Umbilical cord (tissue), 2 donors: ENCODE measurements around the gene PRICKLE2. TPM values are rescaled to one million over a fixed set of nuclear protein-coding genes. Genes with fewer than 3 reads are reported as not detected.

Experiments
- DNase-seq: peaks from one replicate; pipeline ENCODE4 v3.0.0-alpha.2; 2015; ENCODE audit warnings: low spot score
- total RNA-seq: library from RNA; depleted of rRNA; stranded (reverse); fragments of >200 nt; gene quantifications from one replicate; pipeline ENCODE4 v1.2.3, GENCODE V29; 2014; ENCODE audit warnings: low replicate concordance; ENCODE audit not compliant: insufficient read depth

Gene PRICKLE2
- total RNA-seq, 1 donor from 2014 or later = 56.1 TPM

DNA sequence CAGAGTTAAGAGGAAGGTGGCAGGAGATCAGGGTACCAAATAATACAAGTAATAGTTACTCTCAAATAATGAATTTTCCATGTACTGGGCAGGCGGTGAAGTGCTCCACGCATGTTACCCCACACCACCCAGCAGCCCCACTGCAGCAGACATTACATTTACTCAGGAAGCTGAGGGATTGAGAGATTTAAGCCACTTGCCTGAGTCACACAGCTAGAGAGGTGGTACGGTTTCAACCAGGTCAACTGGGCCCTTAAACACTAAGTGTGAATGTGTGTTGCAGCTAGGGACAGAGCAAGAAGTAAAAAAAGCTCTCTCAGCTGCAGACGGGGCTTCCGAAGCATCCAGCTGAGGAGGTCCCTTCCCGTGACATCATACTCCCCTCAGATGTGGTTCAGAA, 91.3 kb downstream of the PRICKLE2 start:
- peak; percentile 58 for DNase-seq

DNA sequence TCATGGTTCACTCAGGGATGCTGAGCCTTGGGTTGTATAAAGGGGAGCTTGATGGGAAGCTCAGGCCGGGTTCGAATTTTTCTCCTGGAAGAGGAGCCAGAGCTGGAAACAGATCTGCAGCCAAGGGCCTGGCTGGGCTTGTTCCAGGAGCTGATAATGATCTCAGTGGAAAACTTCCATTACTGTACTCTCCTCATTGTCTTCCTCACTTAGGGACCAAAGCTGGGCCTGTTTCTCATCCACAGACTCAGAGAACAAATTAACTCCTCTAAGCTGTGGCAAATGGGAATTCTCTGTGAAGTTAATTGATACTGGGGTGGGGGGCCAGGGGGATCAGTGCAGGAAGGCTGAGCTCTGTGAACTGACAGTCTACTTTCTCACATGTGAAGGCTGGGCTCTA, 92.0 kb downstream of the PRICKLE2 start:
- no peak for DNase-seq

- peak; percentile 84 for DNase-seq
These were observed 93.4 kb downstream of the PRICKLE2 start for GRCh38 chr3:64131725-64132469.

GRCh38 chr3:64130436-64130835, 94.8 kb downstream of the PRICKLE2 start:
- no peak for DNase-seq

GRCh38 chr3:64129581-64129980, 95.7 kb downstream of the PRICKLE2 start:
- DNase-seq = no peak

GRCh38 chr3:64129106-64129505, 96.2 kb downstream of the PRICKLE2 start:
- no peak for DNase-seq

GRCh38 chr3:64125561-64125960, 99.7 kb downstream of the PRICKLE2 start:
- no peak for DNase-seq

DNA sequence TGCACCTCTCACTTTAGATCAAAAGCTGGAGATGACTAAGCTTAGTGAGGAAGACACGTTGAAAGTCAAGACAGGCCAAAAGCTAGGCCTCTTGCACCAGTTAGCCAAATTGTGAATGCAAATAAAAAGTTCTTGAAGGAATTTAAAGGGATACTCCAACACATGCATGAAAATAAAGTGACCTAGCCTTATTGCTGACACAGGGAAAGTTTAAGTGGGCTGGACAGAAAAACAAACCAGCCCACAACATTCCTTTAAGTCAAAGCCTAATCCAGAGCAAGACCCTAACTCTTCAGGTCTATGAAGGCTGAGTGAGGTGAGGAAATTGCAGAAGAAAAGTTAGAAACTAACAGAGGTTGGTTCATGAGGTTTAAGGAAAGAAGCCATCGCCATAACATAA, 101.3 kb downstream of the PRICKLE2 start:
- DNase-seq = no peak

DNA sequence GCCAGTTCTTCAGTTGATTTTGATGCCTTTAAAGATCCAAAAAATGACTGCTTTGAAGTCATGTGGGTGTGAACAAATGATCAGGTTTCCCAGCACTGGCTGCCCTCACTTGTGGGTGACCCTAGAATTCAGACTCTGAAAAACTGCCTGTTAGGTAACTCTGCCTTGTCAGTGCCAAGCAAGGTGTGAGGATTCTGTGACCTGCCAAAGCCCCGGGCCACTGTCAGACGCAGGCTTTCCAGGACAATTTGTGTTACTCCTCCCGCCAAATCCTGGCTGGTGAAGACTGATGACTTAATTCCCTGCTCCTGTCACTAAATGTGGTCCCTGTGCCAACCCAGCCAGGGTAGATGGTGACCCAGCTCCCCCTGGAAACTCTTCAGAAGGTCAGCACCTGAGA, 102.8 kb downstream of the PRICKLE2 start:
- DNase-seq = no peak

GRCh38 chr3:64121750-64122311, 103.4 kb downstream of the PRICKLE2 start:
- DNase-seq = peak; percentile 88

DNA sequence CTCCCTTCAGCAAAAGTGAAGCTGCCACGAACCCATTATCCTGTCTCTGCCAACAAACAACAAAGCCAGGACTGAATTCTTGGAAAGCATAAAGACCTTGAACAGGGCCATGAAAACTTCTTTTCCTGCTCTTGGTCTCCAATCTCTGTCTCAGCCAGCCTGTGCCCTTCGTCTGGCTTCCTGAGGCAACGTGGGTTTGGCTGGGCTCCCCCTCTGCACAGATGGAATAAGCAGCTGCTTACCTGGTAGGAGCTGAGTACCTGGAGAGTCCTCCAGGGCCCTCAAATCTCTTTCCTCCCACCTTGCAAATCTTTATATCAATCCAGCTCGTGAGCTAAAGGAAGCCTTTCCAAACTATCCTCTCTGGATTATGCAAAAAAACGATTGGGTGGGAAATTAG, 104.4 kb downstream of the PRICKLE2 start:
- DNase-seq = no peak

DNA sequence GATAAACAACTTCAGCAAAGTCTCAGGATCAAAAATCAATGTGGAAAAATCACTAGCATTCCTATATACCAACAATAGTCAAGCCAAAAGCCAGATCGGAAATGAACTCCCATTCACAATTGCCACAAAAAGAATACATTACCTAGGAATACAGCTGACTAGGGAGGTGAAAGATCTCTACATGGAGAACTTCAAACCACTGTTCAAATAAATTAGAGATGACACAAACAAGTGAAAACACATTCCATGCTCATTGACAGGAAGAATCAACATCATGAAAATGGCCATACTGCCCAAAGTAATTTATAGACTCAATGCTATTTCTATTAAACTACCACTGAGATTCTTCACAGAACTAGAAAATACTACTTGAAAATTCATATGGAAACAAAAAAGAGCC, 107.8 kb downstream of the PRICKLE2 start:
- no peak for DNase-seq

GRCh38 chr3:64114651-64115050, 110.6 kb downstream of the PRICKLE2 start:
- DNase-seq = no peak

DNA sequence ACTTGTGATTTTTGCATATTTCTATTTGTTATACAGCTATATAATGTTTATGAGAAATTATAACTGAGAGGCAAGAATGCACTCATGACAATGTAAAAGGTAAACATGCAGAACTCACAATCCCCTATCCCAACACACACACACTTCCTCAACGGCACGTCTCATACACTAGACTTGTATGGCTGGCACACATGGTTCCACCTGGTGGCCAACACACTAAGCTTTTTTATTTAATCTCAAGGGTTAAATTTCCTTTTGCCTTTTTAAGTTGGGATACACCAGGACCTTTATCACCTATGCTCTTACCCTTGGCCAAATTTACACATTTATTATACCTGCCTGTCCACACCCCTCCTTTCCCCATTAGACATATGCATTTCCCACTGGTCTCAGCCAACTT, 113.4 kb downstream of the PRICKLE2 start:
- no peak for DNase-seq

GRCh38 chr3:64111083-64111482, 114.2 kb downstream of the PRICKLE2 start:
- DNase-seq = no peak

DNA sequence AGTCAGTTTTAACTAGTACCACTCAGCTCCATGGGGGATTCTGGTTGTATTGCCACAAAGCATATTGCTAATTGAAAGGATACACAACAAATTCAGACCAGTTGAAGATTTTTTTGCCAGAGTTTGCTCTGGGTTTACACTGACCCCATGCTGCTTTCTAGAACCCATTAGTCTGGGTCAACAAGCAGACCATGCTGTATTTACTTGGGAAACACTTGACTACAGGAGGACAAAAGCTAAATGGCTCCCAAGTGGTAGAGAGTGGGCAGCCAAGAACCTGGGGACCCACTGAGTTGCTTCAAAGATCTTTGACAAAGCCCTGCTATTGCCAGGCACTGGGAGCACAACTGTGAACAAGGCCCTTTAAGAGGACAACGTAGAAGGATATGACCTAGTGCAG, 115.2 kb downstream of the PRICKLE2 start:
- no peak for DNase-seq

- DNase-seq = no peak
These were observed 115.8 kb downstream of the PRICKLE2 start for GRCh38 chr3:64109438-64109837.

DNA sequence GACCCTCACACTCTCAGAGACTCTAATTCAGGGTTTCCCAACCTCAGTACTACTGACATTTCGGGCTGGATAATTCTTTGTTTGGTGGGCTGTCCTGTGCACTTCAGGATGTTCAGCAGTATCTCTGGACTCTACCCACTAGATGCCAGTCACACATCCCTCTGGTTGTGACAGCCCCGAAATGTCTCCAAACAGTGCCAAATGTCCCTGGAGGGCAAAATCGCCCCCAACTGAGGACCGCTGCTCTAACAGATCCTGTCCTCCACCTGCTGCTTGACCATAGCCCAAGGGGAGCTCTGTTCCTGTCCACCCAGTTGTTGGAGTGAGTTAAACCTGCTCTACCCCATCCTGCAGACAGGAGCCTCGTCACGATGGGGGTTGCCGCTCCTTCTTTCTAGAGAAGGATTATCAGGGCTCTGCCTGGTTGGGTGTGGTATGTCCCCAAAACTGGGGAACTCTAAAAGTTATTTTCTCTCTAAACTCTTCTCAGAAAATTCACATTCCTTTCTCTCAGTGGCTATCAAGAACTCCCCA, 116.4 kb downstream of the PRICKLE2 start:
- DNase-seq = no peak

GRCh38 chr3:64108231-64108630, 117.0 kb downstream of the PRICKLE2 start:
- DNase-seq = no peak

- peak; percentile 29 for DNase-seq
These were observed 118.1 kb downstream of the PRICKLE2 start for GRCh38 chr3:64107190-64107589.

- DNase-seq = no peak
These were observed 119.5 kb downstream of the PRICKLE2 start for GRCh38 chr3:64105816-64106215.

DNA sequence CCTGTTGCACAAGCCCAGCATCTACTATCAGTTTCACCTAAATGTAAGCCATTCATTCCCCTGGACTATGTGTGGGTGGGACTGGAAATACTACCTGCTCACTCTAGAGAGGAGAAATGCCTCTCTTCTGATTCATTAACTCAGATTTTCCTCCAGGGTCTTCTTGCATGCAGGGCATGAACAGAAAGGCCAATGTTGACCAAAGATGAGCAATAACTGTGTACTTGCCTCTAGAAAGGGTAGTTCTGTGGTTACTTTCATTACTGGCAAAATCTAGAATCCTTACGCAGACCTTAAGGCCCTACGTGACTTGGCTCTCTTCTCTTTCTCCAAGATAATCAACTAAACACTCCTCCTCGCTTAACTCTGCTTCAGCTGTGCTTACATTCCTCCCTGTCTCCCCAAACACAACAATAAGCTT, 120.6 kb downstream of the PRICKLE2 start:
- DNase-seq = peak; percentile 22

- DNase-seq = peak; percentile 86
These were observed 121.3 kb downstream of the PRICKLE2 start for GRCh38 chr3:64104006-64104405.
